GM12892 (cell line): Measurements from ENCODE around the gene RFX3.

Experiments used
- POLR2A ChIP-seq: IDR thresholded peaks from 2 replicates; pipeline ENCODE4 v1.6.1; 2011; ENCODE audit warnings: low read depth, low read length, control low read depth
- TAF1 ChIP-seq: IDR thresholded peaks from 2 replicates; pipeline ENCODE4 v1.6.1; 2011; ENCODE audit warnings: low read depth, mild to moderate bottlenecking, control low read depth, low read length, borderline replicate concordance

DNA sequence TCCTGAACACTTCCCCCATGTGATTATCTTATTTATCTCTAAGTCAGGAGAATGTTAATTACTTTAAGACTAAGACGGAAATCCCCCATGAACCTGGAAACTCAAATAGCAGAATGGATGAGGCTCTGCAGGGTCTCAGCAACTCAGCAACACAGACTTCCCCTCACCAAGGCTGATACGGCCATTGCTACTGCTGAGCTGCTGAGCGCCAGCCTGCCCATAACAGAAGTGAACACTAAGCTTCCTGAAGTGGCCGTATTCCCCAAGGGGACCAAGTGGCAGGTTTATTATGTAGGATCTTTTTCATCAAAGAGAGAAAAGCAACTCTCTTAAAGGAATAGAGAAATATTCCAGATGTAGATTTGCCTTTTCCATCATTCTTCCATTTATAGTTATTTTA lies 311.1 kb downstream of the RFX3 start:
- TF ChIP-seq POLR2A: no peak
- no peak for TF ChIP-seq TAF1
